Left lung (tissue), 10 donors: Measurements from ENCODE around the gene KCNMB2. TPM values are rescaled to one million over a fixed set of nuclear protein-coding genes. Genes with fewer than 3 reads are reported as not detected.

ENCODE experiments used
- ATAC-seq: fragments of 200-7000 bp; cut with Tn5 transposase; one replicate; pipeline ENCODE4 v1.9.1; 2020; ENCODE audit warnings: moderate library complexity
- DNase-seq, 4 donors: peaks; one replicate each; pipeline ENCODE4 v3.0.0-alpha.2; 2013 to 2020
- H3K27ac ChIP-seq, 2 donors: fragments of 200-600 bp; sonication (generic) in 1 of 2; one replicate each; pipeline versions ENCODE4 v1.5.0 to v1.8.0; 2020 to 2021
- H3K27me3 ChIP-seq, 2 donors: fragments of 200-600 bp; sonication (generic) in 1 of 2; one replicate each; pipeline versions ENCODE4 v1.5.0 to v1.8.0; 2020 to 2021
- H3K36me3 ChIP-seq, 2 donors: fragments of 200-600 bp; sonication (generic) in 1 of 2; one replicate each; pipeline versions ENCODE4 v1.5.0 to v1.8.0; 2020 to 2021
- H3K4me1 ChIP-seq, 2 donors: fragments of 200-600 bp; one replicate each; pipeline ENCODE4 v1.8.0; 2021
- H3K4me3 ChIP-seq, 2 donors: fragments of 200-600 bp; sonication (generic) in 1 of 2; one replicate each; pipeline versions ENCODE4 v1.5.0 to v1.8.0; 2020 to 2021; ENCODE audit warnings: mild to moderate bottlenecking in 1 of 2
- H3K9me3 ChIP-seq, 2 donors: fragments of 200-600 bp; sonication (generic) in 1 of 2; one replicate each; pipeline versions ENCODE4 v1.5.0 to v1.8.0; 2020 to 2021
- CTCF ChIP-seq, 2 donors: fragments of 200-600 bp; sonication (generic) in 1 of 2; IDR thresholded peaks; one replicate each; pipeline versions ENCODE4 v1.5.0 to v1.8.0; 2021; ENCODE audit warnings: antibody characterized with exemption in 2 of 2
- intact Hi-C, 2 donors: fragments of 100-400 bp; cut with DNase I; formaldehyde crosslinking; loops; one replicate each; pipeline versions ENCODE4 v1.11.2 to v1.14.2; 2022
- polyA plus RNA-seq, 6 donors: library from polyadenylated mRNA; unstranded; fragments of 120-200 nt; gene quantifications; one replicate each; pipeline ENCODE4 v1.2.1, GENCODE V29; 2013; ENCODE audit not compliant: insufficient read length in 6 of 6
- total RNA-seq, 2 donors: library from RNA; stranded (reverse); fragmentation: NEBNext Ultra II Directional; extraction: Animal tissue kit (Norgen Biotek cat#: 25700); gene quantifications; one replicate each; pipeline ENCODE4 v1.2.1, GENCODE V29; 2021
- donor health status: DM: no; HTN: yes; CAD: no.
- donor health status: DM: no; HTN: no; CAD: no.

KCNMB2 gene
- total and polyA plus RNA-seq, 8 donors = 0.45 to 16.9 (median 12.1) TPM

- no peak for DNase-seq
- Histone ChIP-seq H3K9me3 (peaks cover 0 to 5% of the 10 kb centered on the region in 2 donors), H3K27ac (no peak overlapping the region), H3K27me3 (no peaks in the 10 kb centered on the region), H3K36me3 (no peaks in the 10 kb centered on the region), H3K4me1 (no peaks in the 10 kb centered on the region), H3K4me3 (no peak overlapping the region)
- intact Hi-C loops = no loop called here
- ATAC-seq = no peak
- no peak for TF ChIP-seq CTCF (IDR thresholded peaks at IDR 0.05)
These were observed 48.6 kb downstream of the KCNMB2 start for GRCh38 chr3:178584722-178585380.

DNA sequence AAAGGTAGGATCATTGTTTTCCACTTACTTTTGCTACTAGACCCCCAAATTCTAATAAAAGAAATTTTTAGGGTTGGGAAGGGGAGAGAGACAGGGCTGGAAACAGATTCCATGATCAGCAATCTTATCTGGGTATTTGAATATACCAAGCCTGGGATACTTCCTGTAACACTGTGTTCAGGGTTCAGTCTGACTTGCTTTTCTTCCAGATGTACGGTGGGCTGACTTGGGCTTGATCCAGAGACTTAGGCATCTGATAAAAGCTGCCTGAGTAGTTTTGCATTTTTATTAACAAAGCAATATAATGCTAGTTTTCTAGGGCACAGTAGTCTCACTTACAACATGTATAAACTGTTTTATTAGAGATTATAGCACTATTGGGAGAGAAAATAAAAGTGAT is 49.2 kb downstream of the KCNMB2 start:
- no peak overlapping the region for H3K27ac ChIP-seq
- no peak for TF ChIP-seq CTCF (IDR thresholded peaks at IDR 0.05)
- intact Hi-C loops = no loop called here
- no peak overlapping the region for H3K4me3 ChIP-seq
- H3K9me3 ChIP-seq = peaks cover 0 to 3% of the 10 kb centered on the region in 2 donors
- no peaks in the 10 kb centered on the region for H3K36me3 ChIP-seq
- DNase-seq (no peak), ATAC-seq (no peak)
- H3K4me1 ChIP-seq = no peaks in the 10 kb centered on the region
- no peaks in the 10 kb centered on the region for H3K27me3 ChIP-seq

- Histone ChIP-seq H3K4me1 (no peaks in the 10 kb centered on the region), H3K4me3 (no peak overlapping the region), H3K9me3 (no peaks in the 10 kb centered on the region), H3K36me3 (no peaks in the 10 kb centered on the region), H3K27me3 (no peaks in the 10 kb centered on the region), H3K27ac (no peak overlapping the region)
- TF ChIP-seq CTCF (IDR thresholded peaks at IDR 0.05) = no peak
- no peak for DNase-seq
- ATAC-seq = no peak
- intact Hi-C loops = no loop called here
These were observed 49.8 kb downstream of the KCNMB2 start for GRCh38 chr3:178586076-178586475.

DNA sequence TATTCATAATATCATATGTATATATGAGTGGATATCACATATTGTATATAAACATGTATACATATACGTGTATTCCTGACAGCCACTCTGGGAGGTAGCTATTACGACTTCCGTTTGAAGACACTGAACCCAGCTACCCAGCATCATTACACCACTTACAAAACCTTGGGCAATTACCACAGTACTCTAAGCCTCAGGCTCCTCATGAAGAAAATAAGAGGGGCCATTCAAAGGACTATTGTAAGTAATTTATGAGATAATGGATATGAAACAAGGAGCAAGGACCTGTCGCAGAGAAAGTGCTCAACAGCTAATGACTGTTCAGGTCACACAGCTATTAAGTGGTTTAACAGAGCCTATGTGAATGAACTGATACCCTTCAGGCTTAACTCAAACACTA is 52.4 kb downstream of the KCNMB2 start:
- no peak for TF ChIP-seq CTCF (IDR thresholded peaks at IDR 0.05)
- no peaks in the 10 kb centered on the region for H3K36me3 ChIP-seq
- intact Hi-C loops = no loop called here

GRCh38 chr3:178593786-178594185 is 57.5 kb downstream of the KCNMB2 start:
- Histone ChIP-seq H3K4me3 (no peak overlapping the region), H3K36me3 (no peaks in the 10 kb centered on the region), H3K27ac (no peak overlapping the region), H3K4me1 (no peaks in the 10 kb centered on the region), H3K27me3 (no peaks in the 10 kb centered on the region), H3K9me3 (no peaks in the 10 kb centered on the region)
- intact Hi-C loops = no loop called here
- no peak for TF ChIP-seq CTCF (IDR thresholded peaks at IDR 0.05)
- DNase-seq = no peak
- no peak for ATAC-seq

More for the DNA sequence above, 52.4 kb downstream of the KCNMB2 start:
- no peaks in the 10 kb centered on the region for H3K27me3 ChIP-seq
- ATAC-seq (no peak), DNase-seq (no peak)
- no peak overlapping the region for H3K4me3 ChIP-seq
- H3K27ac ChIP-seq = no peak overlapping the region
- no peaks in the 10 kb centered on the region for H3K9me3 ChIP-seq
- H3K4me1 ChIP-seq = no peaks in the 10 kb centered on the region
